GM11168 (cell line): ENCODE data around the gene ROBO1.

Experiments
- in situ Hi-C: fragments of 300-500 bp; cut with MboI; formaldehyde crosslinking; loops from one replicate; pipeline ENCODE4 v1.12.0; 2022; ENCODE audit warnings: low sequenced_read_pairs; ENCODE audit not compliant: unreplicated experiment

The ROBO1 gene

DNA sequence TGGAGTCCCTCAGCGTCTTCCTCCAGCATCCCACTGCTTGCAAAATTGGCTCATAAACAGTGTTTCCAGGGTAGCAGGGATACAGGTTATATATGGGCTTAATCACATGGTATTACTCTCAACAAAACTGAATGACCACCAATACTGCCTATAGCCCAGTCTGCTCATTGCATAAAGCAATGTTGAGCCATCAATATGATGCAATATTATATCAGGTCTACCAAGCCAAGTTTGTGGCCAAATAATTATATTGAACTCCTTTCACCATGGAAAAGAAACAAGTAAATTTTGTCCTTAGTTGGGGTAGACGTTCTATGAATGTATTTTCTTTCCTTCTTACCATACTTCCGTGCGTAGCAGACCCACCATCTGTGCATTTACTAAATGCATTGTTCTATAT is 652.3 kb downstream of the ROBO1 start:
- in situ Hi-C loops, result no loop called here

DNA sequence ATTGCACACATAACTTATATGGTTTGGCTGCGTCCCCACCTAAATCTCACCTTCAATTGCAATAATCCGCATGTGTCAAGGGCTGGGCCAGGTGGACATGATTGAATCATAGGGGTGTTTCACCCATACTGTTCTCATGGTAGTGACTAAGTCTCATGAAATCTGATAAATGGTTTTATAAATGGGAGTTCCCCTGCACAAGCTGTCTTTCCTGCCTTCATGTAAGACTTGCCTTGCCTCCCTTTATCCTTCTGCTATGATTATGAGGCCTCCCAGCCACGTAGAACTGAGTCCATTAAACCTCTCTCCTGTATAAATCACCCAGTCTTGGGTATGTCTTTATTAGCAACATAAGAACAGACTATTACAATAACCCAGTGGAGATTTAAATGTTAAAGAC is 653.9 kb downstream of the ROBO1 start:
- in situ Hi-C loops, result no loop called here

DNA sequence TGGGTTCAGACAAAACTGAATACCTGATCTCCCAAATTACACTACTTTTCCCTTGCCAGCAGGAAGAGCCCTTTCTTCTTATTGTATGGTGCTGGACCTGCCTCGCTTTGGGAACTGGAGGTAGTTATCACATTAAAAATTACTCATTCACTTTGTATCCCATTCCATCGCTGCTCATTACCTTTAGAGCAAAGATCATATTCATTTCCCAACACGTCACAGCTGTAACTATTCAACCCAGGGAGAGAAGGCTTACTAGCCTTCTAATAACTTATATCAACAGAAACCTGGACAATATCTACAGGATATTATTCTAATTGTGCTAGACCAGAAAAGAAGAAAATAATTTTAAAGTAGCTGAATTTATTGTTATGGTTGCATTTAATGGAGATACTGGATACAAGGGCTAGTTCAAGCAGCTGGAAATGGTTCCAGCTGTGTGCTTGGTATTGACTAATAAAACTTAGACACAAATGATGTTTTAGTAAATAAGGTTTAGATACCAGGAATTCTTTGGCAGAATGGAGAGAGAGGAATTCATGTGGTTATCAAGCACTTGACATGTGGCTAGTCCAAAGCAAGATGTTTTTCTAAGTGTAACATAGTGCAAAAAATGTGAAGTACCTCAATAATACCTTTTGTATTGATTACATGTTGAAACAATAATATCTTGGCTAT is 656.3 kb downstream of the ROBO1 start:
- in situ Hi-C loops, result no loop called here

DNA sequence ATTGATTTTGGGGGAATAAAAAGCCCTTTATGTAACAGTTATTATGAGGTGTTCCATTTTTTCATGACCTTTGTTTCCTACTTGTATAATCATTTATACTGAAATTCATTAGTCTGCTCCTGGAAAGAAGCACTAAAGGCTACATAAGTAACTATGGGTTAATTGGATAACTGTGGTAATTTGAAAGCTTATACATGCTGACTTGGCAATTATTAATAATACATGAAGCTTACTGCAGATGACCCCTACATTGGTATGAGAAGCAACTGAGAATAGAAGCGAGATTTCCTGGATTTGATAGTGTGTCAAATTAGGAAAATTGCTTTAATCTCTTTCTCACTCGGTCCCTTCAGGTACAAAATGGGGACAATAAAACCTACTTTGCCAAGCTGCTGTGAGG is 658.0 kb downstream of the ROBO1 start:
- in situ Hi-C loops, result no loop called here

DNA sequence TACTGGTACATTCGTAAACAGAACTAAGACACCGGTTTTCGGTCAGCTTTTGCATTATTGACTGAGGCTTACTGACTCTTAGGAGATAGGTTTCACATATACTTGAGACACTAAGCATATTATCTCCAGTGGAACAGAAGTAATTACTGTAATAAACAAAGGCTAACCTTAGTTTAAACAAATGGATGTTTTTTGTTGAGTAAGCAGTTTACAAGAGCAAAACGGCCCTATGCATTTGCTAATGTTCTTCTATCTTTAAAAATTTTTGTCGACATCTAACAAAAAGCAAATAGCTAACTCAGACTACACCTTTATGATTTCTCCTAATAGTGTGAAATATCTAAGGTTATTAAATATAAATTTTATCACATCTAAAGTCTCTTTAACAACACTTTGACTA is 664.5 kb downstream of the ROBO1 start:
- in situ Hi-C loops, result no loop called here

DNA sequence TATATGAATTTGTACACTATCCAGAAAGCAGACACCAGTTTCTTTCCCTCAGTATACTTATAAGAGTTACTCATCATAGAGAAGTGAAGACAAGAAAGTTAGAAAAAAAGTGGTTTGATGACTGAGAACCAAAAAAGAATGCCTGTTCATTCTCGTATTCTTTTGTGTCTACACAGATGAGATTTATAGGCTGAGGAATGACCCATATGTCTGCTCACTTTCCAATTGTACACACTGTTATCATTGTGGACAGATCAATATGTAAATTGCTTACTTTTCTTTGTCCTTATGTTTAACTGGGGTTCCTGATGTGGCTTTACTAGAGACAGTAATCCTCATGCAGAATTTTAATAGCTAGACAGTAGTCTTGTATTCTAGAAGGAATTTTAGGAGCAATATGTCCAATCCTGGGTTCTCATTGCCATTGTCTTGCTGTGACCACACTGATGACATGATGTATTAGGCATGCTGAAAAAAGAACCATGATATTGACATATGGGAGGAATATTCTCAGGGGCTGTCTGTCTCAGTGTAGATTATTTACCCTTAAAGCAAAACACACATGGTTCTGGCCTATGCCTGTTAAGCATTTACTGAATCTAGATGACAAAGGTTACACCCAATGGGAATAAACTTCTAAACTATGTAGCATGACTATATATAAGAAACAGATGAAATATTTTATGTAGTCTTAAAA is 669.7 kb downstream of the ROBO1 start:
- in situ Hi-C loops, result no loop called here

DNA sequence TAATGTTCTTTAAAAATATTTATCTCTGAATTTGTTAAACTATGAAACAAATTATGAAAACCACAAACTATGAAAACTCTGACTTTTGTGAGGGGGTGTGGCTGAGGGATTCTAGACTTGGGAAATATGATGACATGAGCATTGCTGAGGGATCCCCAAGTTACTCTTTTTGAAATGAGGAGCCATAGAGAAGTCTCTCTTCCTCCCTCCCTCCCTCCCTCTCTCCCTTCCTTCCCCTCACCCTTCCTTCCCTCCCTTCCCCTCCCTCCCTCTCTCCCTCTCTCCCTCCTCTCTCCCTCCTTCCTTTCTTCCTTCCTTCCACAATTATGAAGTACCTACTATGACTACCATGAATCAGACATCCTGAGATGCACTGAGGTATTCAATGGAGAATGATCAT is 673.1 kb downstream of the ROBO1 start:
- in situ Hi-C loops, result no loop called here

DNA sequence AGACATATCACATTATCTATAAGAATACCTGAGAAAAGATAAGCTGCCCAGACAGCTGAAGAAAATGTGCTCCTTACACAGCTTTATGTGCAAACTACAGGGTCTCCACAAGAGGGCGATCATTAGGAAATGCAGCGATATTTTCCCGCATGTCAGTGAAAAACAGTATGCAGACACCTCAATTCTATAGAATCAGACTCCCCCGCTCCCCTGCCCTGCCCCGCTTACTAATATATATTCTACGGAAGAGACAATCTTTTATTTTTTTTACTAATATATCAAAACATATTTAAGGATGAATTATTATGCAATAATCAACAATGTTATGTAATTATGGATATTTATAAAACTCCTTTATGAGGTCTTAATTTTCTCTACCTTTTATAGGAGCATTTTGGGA is 681.3 kb downstream of the ROBO1 start:
- in situ Hi-C loops, result no loop called here

DNA sequence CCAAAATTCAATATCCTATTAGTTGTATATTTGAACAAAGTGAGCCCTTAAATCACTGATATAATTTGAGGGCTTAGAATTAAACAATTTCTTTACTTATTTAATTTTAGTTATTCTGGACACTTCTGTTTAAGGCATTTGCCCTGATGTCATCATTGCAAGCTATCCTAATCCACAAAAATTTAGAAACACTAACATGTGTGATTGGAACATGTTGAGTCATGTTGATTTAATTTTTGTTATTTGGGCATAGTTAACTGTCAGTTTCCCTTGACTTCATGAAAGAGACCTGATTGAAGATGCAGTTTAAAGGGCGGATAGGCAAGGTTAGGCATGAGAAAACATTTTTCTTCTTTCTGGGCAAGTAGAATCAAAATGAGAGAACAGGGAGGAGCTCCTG is 682.6 kb downstream of the ROBO1 start:
- in situ Hi-C loops, result no loop called here

DNA sequence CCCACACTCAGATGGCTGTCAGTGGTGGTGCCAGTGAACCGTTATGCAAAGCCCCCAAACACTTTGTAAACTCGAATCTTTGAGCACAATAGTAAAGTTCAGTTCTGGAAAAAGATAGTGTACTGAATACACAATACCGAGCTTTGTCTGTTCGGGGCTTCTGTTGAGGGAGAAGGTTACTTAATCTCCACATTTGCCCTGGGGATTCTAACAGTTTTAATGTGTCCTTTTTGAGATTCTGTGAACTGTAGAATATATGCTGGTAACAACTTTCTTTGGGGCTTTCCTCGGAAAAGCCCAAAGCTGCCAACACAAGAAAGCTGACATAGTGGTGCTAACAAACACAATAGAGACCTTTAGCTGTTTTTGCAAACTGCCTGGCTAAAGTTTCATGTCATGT is 686.5 kb downstream of the ROBO1 start:
- in situ Hi-C loops, result no loop called here

DNA sequence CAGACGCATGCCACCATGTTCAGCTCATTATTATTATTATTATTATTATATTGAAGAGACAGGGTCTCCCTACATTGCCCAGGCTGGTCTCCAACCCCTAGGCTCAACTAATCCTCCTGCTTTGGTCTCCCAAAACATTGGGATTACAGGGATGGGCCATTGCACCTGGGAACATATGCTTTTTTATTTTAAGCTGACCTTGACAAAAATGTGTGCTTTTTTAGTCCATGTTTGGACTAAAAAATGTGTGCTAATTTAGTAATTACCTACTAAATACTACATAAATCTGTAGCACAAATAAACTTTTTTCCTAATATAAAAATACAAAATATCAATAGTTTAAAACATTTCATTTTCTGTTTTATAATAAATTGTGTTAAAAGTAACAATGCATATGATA is 693.2 kb downstream of the ROBO1 start:
- in situ Hi-C loops, result no loop called here

DNA sequence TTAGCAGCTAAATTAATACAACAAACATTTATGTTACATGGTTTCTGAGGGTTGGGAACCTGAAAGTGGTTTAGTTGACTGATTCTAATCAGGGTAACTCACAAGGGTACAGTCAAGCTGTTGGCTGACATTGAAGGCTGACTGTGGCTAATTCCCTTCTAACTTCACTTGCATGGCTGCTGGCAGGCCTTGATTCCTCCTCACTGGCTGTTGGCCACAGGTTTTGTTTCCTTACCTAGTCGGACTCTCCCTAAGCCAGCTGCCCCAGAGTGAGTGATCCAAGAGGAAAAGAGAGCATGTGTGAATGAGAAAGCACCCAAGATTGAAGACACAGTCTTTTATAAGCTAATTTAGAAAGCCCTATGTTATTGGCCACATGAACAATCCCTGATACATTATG is 700.1 kb downstream of the ROBO1 start:
- in situ Hi-C loops, result no loop called here

DNA sequence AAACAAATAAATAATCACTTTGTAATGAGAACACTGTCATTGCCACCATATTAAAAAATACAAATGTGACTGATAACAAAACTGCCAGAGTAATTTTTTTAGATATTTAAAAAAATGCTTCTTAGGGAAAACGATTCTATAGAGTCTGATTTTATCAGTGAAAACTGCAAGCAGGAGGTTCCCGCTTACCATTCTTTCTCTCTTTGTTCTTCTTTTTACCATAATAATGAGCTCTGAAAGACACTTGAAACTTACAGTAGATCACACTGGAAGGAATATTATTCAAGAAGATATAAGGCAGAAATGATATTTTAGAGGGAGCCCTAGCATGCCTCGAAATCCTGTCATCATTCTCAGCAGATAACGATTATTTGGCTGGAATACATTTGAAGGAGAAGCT is 701.3 kb downstream of the ROBO1 start:
- in situ Hi-C loops, result no loop called here

DNA sequence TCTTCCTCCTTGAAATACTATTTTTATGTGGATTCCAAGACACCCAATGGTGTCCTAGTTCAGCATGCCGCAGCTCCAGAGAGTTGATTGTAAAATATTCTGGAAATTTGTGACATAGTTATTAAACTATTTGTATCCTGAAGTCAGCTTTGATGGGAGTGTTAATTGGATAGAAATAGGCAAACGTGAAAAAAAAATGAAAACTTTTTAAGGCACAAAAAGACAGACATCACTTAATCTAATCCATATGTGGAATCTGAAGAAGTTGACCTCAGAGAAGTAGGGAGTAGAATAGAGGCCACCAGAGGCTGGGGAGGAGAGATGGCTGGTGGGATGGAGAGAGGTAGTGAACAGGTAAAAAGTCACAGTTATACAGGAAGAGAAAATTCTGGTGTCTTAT is 704.2 kb downstream of the ROBO1 start:
- in situ Hi-C loops, result no loop called here

DNA sequence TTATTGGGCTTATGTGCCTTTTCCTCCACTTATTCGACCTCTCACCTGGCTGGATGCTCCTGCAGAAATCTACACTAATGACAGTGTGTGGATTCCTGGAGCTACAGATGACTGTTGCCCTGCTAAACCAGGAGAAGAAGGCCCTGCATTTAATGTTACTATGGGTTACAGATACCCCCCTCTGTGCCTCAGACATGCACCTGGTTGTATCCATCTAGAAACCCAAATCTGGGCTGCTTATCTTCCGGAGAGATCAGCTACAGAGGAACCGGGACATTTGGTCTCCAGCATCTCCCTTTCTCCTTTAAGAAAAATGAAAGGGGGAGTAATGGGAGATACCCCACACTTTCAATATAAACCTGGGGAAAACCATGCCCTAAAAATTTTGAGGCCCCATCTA is 710.0 kb downstream of the ROBO1 start:
- in situ Hi-C loops, result no loop called here

DNA sequence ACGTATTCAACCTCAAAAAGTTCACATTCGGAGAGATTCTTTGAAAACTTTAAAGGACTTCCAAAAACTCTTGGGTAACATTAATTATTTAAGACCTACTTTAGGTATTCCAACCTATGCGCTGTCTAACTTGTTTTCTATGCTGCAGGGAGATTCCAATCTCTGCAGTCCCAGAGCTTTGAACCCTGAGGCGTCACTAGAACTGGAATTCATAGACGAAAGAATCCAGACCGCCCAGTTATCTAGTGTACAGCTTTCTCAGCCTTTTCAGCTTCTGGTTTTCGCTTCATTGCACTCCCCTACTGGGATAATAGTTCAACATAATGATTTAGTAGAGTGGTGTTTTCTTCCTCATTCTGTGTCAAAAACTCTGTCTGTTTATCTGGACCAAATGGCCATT is 711.3 kb downstream of the ROBO1 start:
- in situ Hi-C loops, result no loop called here

DNA sequence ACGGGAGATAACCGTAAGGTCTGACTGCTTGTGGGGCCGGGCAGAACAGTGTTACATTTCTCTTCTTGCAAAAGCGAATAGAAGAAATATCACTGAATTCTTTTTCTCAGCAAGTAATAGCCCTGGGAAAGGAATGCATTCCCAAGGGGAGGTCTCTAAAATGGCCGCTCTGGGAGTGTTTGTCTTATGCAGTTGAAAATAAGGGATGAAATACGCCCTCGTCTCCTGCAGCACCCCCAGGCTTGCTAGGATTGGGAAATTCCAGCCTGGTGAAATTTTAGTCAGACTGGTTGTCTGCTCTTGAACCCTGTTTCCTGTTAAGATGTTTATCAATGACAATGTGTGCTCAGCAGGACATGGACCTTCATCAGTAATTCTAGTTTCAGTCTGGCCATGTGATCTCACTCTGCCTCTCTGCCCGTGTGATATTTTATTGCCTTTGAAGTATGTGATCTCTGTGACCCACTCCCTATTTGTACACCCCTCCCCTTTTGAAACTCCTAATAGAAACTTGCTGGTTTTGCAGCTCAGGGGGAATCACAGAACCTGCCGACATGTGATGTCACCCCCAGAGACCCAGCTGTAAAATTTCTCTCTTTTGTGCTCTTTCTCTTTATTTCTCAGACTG is 715.6 kb downstream of the ROBO1 start:
- in situ Hi-C loops, result no loop called here

DNA sequence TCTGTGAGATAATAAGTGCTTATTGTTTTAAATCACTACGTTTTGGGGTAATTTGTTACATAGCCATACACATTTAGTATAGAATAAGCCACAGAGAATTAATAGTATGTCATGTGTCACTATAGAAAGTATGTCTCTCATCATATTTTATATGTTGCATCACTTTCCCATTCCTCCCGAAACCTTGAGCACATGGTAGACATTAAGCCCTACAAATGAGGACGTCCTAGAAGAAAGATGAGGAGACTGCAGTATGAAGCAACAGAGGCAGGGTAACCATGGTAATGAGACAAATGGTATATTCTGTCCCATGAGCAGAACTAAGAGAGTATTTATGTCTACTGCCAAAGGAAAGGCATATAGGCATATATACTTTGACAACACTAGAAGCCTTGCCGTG is 720.2 kb downstream of the ROBO1 start:
- in situ Hi-C loops, result no loop called here

DNA sequence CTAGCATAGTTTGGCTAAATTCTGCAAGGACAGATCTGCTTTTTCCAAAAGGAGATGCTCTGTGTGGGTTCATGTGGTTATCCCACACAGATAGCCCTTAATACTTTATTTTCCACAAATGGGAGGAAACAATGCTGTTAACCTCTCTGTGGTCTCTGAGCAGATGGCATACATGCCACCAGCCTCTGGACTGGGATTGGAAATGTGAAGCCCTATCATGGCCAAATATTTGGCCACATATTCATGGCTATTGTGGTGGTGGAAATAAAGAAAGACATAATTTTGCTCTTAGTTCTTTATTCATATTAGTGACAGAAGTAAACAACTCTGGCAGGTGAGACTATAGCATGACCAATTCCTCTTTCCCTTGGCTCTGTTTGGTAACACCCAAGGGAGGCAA is 726.2 kb downstream of the ROBO1 start:
- in situ Hi-C loops, result no loop called here

DNA sequence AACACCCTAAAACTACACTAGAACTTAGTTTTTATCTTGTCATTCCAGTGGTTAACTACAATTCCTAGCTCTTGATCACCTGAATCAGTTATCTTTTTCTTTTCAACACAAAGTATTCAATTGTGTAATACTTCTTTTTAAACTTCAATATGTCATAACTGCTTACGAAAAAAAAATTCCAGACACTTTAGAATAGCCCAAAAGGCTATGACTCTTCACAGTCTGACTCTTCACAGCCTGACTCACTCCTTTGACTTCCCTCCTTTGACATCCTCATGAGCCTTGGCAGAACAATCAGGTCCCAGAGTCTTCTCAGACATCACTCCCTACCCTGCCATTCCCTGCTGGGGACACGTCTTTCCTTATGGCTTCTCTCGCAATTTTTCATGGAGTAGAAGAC is 727.1 kb downstream of the ROBO1 start:
- in situ Hi-C loops, result no loop called here

DNA sequence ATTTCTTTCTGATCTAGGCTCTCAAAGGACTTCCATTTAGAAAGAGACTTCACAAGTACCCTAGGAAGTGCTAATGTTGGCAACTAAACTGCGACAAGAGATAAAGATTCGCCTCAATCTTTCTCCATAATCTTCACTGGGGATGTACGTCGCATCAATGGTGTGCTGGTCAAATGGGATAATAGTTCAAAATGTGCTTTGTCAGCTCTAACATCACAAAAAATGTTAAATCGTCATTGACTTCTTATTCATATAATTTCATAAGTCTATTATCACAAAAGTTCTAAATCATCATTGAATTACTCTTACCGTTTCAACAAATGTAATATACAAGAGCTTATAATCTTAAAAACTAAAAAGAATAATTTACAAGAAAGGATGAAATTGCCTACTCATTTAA is 727.7 kb downstream of the ROBO1 start:
- in situ Hi-C loops, result no loop called here

DNA sequence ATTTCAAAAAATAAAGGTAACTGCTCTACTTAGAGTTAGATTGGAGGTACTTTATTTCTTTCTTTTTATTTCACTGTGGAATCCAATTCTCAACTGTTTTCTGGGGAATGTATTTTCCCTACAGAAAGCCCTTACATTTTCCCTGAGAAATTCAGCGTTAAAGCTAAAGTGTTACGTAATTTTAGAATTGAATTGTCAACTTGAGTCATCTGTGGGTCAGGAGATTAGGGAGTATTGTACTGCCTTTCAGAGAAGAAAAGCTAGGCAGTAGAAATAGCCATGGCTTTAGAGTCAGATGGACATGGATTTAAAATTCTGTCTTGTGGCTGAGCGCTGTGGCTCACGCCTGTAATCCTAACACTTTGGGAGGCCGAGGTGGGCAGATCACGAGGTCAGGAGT is 728.6 kb downstream of the ROBO1 start:
- in situ Hi-C loops, result no loop called here
